Choroid plexus epithelial cell (primary cell): Measurements from ENCODE around the gene NT5DC1.

Source experiments
- DNase-seq: peaks from one replicate; pipeline ENCODE4 v3.0.0-alpha.2; 2010; ENCODE audit warnings: low read depth
- H3K4me3 ChIP-seq: 2 replicates; pipeline ENCODE4 v1.5.1; 2011; ENCODE audit warnings: low read depth, mild to moderate bottlenecking, control low read depth, low read length, moderate library complexity
- TF ChIP-seq, protein P1 (sequence below): conservative IDR thresholded peaks from 2 replicates; pipeline ENCODE4 v1.5.1; 2011; ENCODE audit warnings: low read depth, mild to moderate bottlenecking, control low read depth, inconsistent platforms, low read length, moderate library complexity

Gene NT5DC1

DNA sequence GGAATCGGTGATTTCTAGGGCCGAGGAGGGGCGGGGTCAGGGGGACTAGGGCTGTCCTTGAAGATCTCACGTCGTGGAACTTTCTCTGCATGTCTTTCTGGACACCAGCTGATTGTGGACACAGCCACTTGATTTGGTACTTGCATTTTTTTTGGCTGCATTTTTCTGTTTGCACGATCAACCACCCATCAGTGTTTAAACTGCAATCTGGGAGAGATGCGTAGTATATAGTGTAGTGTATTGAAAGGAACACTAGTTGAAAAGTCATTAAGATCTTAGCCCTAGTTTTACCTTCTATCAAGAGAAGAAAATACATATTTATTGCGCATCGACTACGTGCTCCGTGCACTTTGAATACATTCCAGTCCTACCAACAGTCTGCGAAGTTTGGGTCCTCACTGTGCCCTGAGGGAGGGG, 657 bp downstream of the NT5DC1 start:
- peak overlapping the region; percentile 85 for H3K4me3 ChIP-seq
- TF ChIP-seq, protein P1, sequence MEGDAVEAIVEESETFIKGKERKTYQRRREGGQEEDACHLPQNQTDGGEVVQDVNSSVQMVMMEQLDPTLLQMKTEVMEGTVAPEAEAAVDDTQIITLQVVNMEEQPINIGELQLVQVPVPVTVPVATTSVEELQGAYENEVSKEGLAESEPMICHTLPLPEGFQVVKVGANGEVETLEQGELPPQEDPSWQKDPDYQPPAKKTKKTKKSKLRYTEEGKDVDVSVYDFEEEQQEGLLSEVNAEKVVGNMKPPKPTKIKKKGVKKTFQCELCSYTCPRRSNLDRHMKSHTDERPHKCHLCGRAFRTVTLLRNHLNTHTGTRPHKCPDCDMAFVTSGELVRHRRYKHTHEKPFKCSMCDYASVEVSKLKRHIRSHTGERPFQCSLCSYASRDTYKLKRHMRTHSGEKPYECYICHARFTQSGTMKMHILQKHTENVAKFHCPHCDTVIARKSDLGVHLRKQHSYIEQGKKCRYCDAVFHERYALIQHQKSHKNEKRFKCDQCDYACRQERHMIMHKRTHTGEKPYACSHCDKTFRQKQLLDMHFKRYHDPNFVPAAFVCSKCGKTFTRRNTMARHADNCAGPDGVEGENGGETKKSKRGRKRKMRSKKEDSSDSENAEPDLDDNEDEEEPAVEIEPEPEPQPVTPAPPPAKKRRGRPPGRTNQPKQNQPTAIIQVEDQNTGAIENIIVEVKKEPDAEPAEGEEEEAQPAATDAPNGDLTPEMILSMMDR = no peak
- no peak for DNase-seq

DNA sequence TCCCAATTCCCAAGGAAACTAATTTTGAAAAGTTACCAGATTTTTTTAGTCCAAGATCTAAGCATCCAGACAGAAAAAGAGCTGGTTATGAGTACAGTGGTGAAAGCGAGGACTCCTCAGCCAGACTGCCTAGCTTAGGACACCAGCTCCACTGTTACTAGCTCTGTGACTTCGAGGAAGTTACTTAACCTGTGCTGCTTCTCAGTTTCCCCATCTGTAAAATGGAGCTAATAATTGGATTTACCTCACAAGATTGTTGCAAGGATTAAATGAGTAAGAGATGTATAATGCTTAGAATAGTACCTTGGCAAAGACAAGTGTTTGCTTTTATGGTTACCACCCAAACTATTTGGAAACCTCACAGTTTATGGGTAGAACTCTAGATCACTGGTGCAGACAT, 1.1 kb downstream of the NT5DC1 start:
- DNase-seq = no peak
- peak overlapping the region; percentile 85 for H3K4me3 ChIP-seq
- TF ChIP-seq, protein P1 = no peak

DNA sequence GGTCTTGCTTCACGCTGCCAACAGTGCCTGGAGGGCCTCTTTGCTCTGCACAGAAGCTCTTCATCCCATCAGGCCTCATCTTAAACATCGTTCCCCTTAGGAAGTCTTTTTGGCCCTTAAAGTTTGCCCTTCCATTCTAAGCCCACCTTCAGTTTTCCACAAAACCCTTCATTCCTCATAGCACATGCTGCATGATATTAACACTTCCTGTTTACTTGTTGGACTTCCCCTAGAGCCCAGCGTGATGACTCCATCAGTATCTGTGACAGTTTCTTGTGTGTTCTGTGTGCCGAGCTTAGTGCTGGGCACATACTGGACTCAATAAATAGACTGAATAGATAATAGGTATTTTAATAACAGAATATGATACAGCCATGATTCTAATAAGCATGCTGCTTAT, 2.2 kb downstream of the NT5DC1 start:
- no peak overlapping the region for H3K4me3 ChIP-seq
- no peak for DNase-seq
- TF ChIP-seq, protein P1 = no peak

DNA sequence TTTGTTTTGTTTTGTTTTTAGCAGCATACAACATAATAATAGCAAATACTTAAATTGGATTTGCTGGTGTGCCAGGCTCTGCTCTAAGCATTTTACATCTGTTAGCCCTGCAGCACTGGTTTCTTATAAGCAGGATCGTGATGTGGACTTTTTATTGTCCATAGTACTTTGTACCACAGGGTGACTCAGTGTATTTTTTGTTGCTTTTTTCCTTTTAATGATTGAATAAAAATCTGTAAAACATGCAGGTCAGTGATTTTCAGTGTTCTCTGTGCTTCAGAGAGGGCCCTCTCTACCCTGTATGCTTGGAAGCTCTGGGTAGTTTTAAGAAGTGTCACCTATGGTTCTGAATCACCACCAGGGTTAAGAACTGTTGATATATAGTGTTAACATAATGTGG, 4.0 kb downstream of the NT5DC1 start:
- TF ChIP-seq, protein P1 = no peak
- no peak overlapping the region for H3K4me3 ChIP-seq
- DNase-seq = no peak

DNA sequence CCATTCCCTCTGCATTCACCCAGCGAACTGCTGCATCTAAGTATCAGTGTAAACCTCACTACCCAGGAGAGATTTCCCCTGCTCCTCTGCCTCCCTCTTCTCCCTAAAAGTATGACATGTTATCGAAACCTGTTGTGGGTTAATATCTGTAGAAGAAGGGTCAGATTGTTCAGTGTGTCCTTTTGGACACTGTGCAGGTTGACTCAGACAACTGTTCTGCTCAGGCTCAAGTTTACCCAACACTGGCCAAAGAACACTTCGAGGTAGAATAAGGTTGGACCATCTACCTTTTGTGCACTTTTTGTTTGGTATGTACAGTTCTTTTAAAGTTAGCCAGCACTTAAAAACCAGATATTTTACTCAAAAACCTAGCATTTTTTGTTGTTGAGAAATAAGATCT, 4.6 kb downstream of the NT5DC1 start:
- TF ChIP-seq, protein P1 = no peak
- DNase-seq = no peak
- no peak overlapping the region for H3K4me3 ChIP-seq

DNA sequence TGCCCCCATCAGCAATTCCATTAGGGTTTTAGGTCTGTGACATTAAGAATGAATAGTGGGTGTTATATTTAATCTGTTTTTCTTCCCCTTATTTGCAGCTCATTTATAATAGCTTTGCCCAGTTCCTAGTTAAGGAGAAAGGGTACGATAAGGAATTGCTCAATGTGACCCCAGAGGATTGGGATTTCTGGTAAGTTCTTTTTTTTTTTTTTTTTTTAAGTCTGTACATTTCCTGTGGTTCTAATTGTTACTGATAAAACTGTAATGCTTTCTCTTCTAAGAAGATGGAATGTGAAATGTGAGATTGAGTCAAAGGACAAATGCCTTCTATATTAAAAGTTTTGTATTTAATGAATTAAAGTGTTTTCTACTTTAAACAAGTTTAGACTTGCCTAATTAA, 5.5 kb downstream of the NT5DC1 start:
- TF ChIP-seq, protein P1 = no peak
- no peak overlapping the region for H3K4me3 ChIP-seq
- peak; percentile 71 for DNase-seq

DNA sequence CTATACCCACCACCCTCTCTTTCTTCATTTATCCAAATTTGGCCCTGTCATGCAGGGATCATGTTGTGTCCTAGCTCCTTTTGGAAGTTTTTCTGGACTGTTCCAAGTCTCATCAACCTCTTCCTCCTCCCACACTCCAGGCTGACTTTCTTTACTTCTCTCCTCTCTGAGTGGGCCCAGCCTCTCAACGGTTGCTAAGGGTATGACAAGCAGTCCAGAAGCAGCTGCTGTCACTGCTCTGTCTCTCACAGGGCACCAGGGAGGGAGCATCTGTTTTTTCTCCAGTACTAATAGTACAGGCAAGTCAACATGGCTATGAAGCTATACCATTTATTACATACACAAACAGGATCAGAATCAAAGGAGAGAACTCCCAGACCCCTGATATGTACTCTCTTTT, 8.2 kb downstream of the NT5DC1 start:
- DNase-seq = no peak
- H3K4me3 ChIP-seq = no peak overlapping the region
- TF ChIP-seq, protein P1 = no peak
